GM18867 (cell line): Measurements from ENCODE around the gene BPIFA2.
"Not testable (repeated sequence)": the region's sequence is repeated elsewhere in the genome, so short reads cannot be mapped to it uniquely, and the experiment has no call there.

Experiments
- ATAC-seq: cut with Tn5 transposase; IDR thresholded peaks from one replicate; pipeline ENCODE4 v1.9.1; 2021; ENCODE audit warnings: mild to moderate bottlenecking, moderate library complexity; ENCODE audit not compliant: unreplicated experiment

The BPIFA2 gene, protein sequence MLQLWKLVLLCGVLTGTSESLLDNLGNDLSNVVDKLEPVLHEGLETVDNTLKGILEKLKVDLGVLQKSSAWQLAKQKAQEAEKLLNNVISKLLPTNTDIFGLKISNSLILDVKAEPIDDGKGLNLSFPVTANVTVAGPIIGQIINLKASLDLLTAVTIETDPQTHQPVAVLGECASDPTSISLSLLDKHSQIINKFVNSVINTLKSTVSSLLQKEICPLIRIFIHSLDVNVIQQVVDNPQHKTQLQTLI

GRCh38 chr20:33167859-33168258, at the start of gene BPIFA2:
BPIFA2 (plus strand) TSS chr20:33168159; CDS start chr20:33169146, 987 bp downstream.
- no peak for ATAC-seq

DNA sequence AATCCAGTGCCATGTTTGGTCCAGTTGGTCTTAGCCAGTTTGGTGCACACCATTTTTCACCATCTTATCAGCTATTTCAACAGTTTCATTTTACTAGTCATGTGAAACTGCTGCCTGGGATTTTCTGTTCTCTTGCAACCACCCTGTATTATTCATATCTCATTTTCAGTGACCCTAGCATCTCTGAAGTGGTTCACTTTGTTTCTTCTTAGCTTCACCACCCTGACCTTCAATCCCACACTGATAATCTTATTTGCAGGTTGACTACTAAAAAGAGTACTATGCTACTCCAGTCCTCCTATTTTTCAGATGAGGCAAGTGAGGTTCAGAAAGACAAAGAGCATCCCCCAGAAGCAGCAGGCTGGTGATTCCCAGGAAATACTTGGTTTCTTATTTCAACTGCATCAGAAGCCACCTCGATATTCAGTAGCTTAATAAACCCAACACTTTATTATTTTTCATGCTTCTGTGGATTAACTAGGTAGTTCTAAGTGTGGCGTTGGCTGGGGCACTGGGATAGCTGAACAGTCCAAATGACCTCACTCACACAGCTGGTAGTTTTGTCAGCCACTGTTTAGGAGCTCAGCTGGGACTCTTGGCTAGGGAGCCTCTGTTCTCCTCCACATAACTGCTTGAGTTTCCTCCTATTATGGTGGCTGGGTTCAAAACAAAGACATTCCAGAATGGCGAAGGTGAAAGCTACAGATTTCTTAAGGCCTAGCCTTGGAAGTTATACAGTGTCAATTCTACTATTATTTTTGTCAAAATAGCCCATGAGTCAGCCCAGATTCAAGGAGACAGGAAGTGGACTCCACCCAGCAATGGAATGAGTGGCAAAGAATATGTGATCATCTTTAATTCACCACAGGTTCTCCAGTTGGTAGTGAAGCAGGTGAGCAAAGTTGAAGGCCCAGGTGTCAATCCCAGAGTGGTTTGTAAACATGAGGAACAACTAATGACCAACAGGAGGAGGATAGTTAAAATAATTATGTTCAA, 47.9 kb upstream of the BPIFA2 start:
- ATAC-seq, result no peak

DNA sequence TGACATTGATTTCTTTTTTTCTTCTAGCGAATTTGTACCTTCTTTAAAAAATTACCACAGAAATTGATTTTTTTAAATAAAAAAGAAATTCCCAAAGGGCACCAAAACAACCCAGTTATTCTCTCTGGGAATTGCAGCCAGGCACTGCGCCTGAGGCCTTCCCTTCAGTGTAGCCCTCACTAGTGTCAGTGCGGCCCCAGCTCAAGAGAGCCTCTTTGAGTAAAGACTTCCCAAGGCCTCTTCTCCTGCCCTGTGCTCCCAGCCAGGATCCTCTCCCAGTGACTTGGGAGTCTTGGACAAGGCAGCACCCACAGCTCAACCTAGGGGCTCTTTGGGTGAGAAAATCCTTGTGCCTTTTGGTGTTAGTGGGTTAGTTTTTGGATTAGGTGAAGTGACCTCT, 47.0 kb upstream of the BPIFA2 start:
- ATAC-seq, result no peak

- not testable (repeated sequence) for ATAC-seq
These were observed 45.7 kb upstream of the BPIFA2 start for GRCh38 chr20:33122297-33122696.

- no peak for ATAC-seq
These were observed 43.7 kb upstream of the BPIFA2 start for GRCh38 chr20:33124261-33124660.

GRCh38 chr20:33124994-33125393, 43.0 kb upstream of the BPIFA2 start:
- no peak for ATAC-seq

- ATAC-seq, result no peak
These were observed 42.0 kb upstream of the BPIFA2 start for GRCh38 chr20:33125983-33126382.

DNA sequence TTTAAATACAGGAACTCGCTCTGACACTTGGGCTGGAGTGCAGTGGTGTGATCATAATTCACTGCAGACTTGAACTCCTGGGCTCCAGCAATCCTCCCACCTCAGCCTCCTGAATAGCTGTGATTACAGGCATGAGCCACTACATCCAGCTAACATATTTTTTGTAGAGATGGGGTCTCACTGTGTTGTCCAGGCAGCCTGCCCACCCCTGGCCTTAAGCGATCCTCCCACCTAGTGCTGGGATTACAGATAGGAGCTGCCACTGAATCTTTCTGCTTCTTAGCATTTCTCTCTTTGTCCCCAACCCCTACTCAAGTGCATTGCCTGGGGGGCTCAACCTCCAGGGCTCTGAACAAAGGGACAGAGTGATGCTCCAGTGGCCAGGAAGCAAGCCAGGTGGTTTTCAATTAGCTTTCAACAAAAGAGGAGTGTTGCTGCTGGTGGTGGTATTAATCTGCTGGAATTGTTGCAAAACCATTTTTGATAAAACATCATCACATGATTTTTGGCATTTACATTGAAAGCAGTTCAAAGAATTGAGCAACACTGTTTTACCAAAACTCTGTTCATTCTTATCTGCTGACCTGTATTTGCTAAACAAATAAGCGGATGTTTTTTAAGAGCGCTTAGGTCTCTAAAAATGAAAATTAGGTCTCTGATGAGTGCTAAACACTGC, 40.4 kb upstream of the BPIFA2 start:
- ATAC-seq, result no peak

- no peak for ATAC-seq
These were observed 37.3 kb upstream of the BPIFA2 start for GRCh38 chr20:33130568-33131061.

DNA sequence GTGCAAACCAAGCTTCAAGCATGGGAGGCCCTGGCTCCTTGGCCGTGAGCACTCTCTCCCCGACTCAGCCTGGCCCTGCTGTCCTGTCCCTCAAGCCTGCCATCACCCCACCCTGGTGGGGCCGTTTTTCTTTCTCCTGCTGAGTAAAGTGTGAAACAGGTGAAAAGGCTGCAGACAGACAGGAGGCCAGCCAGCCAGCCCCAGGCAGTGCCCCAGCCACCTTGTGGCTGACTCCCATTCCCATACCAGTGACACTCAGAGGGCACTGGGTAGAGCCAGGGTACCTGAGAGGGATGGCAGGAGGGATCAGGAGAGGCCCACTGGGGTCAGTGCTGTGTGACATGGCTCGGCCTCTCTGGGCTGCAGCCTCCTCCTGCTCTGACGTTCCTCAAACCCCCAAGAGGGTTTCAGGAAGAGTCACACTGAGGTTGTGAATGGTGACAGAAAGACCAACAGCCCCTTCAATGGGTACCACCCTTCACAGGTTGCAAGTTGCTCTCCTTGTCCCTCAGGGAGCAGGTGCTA, 35.9 kb upstream of the BPIFA2 start:
- ATAC-seq, result no peak

GRCh38 chr20:33132513-33133372, 35.2 kb upstream of the BPIFA2 start:
- no peak for ATAC-seq

DNA sequence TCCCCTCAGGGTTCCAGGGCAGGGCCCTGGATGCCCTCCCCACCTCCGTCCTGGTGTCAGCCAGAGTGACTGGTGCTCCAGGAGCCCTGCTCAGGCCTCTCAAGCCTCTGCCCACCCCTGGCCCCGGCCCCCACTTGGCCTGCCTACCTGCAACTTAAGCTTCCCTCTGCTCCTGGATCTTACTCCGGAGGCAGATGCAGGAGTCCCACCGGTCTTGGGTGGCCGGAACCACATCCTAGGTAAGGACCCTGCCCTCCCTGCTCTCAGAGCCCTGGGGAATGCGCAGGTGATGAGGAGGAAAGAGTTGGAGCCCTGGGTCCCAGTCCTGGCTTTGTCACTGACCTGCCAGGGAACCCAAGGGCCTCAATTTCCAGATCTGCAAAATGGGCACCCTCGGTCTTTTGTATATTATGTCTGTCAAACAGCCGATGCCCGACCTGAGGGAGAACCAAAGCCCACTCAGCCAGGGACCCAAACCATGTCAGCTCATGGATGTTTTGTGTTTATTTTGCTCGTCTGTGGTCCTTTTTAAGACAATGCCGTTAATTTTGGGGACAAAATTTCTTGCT, 34.5 kb upstream of the BPIFA2 start:
- ATAC-seq, result no peak

GRCh38 chr20:33137195-33137594, 30.8 kb upstream of the BPIFA2 start:
- ATAC-seq, result no peak

GRCh38 chr20:33139467-33139866, 28.5 kb upstream of the BPIFA2 start:
- ATAC-seq, result no peak

- ATAC-seq, result no peak
These were observed 22.4 kb upstream of the BPIFA2 start for GRCh38 chr20:33145521-33145920.

DNA sequence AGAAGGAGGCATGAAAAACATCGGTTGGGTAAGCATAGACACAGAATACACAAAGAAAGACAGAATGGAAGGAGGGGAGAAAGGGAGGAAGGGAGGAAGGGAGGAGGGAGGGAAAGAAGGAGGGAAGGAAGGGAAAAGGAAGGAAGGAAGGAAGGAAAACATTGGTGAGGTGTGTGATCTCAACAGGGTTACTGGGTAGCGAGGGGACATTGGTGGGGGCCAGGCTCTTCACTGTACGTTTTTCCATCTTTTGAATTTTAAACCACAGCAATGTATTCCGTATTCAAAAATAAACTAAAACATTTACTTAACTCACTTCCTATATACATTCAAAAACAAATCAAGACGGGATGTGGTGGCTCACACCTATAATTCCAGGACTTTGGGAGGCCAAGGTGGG, 20.7 kb upstream of the BPIFA2 start:
- ATAC-seq, result no peak

GRCh38 chr20:33148040-33148439, 19.9 kb upstream of the BPIFA2 start:
- ATAC-seq, result no peak

GRCh38 chr20:33154252-33154651, 13.7 kb upstream of the BPIFA2 start:
- no peak for ATAC-seq

DNA sequence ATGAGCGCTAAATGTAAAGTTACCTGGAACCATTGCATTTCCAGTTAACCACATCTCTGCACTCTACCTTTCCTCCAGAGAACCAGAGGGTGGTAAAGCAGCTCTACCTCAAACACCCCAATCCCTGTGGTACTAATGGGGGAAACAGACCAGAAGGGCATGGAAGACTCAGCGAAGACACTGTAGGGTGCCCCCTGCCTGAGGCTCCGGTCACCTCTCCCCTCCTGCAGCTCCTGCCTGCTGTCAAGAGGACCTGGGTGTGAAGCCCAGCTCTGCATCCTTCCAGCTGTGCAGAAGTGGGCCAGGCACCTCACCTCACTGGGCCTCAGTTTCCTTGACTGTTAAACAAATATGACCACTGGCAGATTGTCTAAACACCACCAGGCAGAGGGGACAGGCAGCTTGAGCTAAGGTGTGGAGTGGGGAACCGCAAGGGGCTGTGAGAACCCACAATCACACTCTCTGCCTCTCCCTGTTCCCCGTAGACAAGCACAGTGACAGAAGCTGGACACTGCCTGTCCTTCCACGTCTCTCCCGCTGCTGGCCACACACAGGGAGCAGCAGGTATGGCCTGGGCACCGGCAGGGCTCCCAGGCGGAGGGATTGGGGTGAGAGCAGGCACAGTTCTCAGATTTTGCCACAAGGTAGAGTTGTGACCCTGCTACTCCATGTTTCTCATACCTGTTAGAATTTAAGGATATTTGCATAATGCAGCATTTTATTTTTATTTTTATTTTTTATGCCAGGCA, 9.1 kb upstream of the BPIFA2 start:
- no peak for ATAC-seq
